Superior temporal gyrus (tissue), 1 donor: ENCODE data around the gene NAV1.

Experiments
- DNase-seq: peaks from one replicate; pipeline ENCODE4 v3.0.0-alpha.2; 2016; ENCODE audit errors: extremely low spot score

NAV1 gene

GRCh38 chr1:201585901-201586300 is 47.0 kb downstream of the NAV1 start:
- DNase-seq, result no peak

GRCh38 chr1:201586806-201587205 is 47.9 kb downstream of the NAV1 start:
- DNase-seq, result no peak

DNA sequence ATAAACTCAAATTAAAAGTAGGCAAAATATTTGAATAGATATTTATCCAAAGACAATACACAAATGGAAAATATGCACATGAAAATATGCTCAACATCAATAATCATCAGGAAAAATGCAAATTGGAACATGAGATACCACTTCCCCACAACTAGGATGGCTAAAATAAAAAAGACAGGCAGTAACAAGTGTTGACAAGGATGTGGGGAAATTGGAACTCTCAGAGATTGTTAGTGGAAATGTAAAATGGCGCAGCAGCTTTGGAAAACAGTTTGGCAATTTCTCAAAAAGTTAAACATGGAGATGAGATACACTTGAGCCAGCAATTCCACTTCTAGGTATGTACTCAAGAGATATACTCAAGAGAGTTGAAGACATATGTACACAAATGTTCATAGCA is 48.8 kb downstream of the NAV1 start:
- DNase-seq, result no peak
